Chondrocyte (in vitro differentiated cells): ENCODE results near the gene ETF1. TPM values are rescaled to one million over a fixed set of nuclear protein-coding genes. Genes with fewer than 3 reads are reported as not detected.
"Not testable (repeated sequence)": the region's sequence is repeated elsewhere in the genome, so short reads cannot be mapped to it uniquely, and the experiment has no call there.

ENCODE experiments used
- DNase-seq: peaks from one replicate; pipeline ENCODE4 v3.0.0; 2021; ENCODE audit warnings: mixed read lengths, low spot score
- H3K27ac Mint-ChIP-seq: one replicate; pipeline ENCODE4 v1.8.0; 2021; ENCODE audit warnings: mild to moderate bottlenecking, moderate library complexity, mixed read lengths; ENCODE audit not compliant: unreplicated experiment
- H3K27me3 Mint-ChIP-seq: 2 replicates; pipeline ENCODE4 v1.8.0; 2021; ENCODE audit warnings: low read depth, mixed read lengths
- H3K36me3 Mint-ChIP-seq: 2 replicates; pipeline ENCODE4 v1.8.0; 2021; ENCODE audit warnings: low read depth, mixed read lengths
- H3K4me1 Mint-ChIP-seq: 2 replicates; pipeline ENCODE4 v1.8.0; 2021; ENCODE audit warnings: low read depth, mild to moderate bottlenecking, mixed read lengths
- H3K4me3 Mint-ChIP-seq: one replicate; pipeline ENCODE4 v1.8.0; 2021; ENCODE audit warnings: mild to moderate bottlenecking, moderate library complexity, mixed read lengths; ENCODE audit not compliant: unreplicated experiment
- H3K9me3 Mint-ChIP-seq: 2 replicates; pipeline ENCODE4 v1.8.0; 2021; ENCODE audit warnings: low read depth, mixed read lengths
- CTCF ChIP-seq: fragments of 200-600 bp; sonication (generic); IDR thresholded peaks from 2 replicates; pipeline ENCODE4 v1.5.0; 2021; ENCODE audit warnings: antibody characterized with exemption, mild to moderate bottlenecking, moderate library complexity
- total RNA-seq: library from RNA; stranded (reverse); gene quantifications from 3 replicates; pipeline ENCODE4 v1.2.1, GENCODE V29; 2021

Gene ETF1
- total RNA-seq, 1 donor from 2014 or later: 92.1 TPM

GRCh38 chr5:138514021-138514420 lies 29.0 kb downstream of the ETF1 start:
- no peak for DNase-seq
- H3K27me3 Mint-ChIP-seq: no peaks in the 10 kb centered on the region
- H3K9me3 Mint-ChIP-seq: no peaks in the 10 kb centered on the region
- H3K27ac Mint-ChIP-seq: no peak overlapping the region
- H3K36me3 Mint-ChIP-seq: peaks cover 37% of the 10 kb centered on the region
- H3K4me1 Mint-ChIP-seq: peaks cover 6% of the 10 kb centered on the region
- H3K4me3 Mint-ChIP-seq: no peak overlapping the region
- TF ChIP-seq CTCF: no peak

- DNase-seq: no peak
- H3K36me3 Mint-ChIP-seq: peaks cover 29% of the 10 kb centered on the region
- no peaks in the 10 kb centered on the region for H3K9me3 Mint-ChIP-seq
- no peak for TF ChIP-seq CTCF
- H3K27ac Mint-ChIP-seq: peak overlapping the region; percentile 27
- H3K4me3 Mint-ChIP-seq: no peak overlapping the region
- no peaks in the 10 kb centered on the region for H3K27me3 Mint-ChIP-seq
- peaks cover 18% of the 10 kb centered on the region for H3K4me1 Mint-ChIP-seq
Observed at GRCh38 chr5:138508958-138509357, 34.1 kb downstream of the ETF1 start.

- H3K36me3 Mint-ChIP-seq: peaks cover 23% of the 10 kb centered on the region
- H3K27me3 Mint-ChIP-seq, DNase-seq, H3K27ac Mint-ChIP-seq, H3K9me3 Mint-ChIP-seq, H3K4me3 Mint-ChIP-seq: not testable (repeated sequence)
- peaks cover 22% of the 10 kb centered on the region for H3K4me1 Mint-ChIP-seq
Observed at GRCh38 chr5:138507485-138507884, 35.6 kb downstream of the ETF1 start.

- peaks cover 21% of the 10 kb centered on the region for H3K36me3 Mint-ChIP-seq
- H3K9me3 Mint-ChIP-seq: no peaks in the 10 kb centered on the region
- no peak overlapping the region for H3K27ac Mint-ChIP-seq
- H3K4me1 Mint-ChIP-seq: peaks cover 22% of the 10 kb centered on the region
- no peaks in the 10 kb centered on the region for H3K27me3 Mint-ChIP-seq
- DNase-seq: no peak
- no peak for TF ChIP-seq CTCF
- no peak overlapping the region for H3K4me3 Mint-ChIP-seq
Observed at GRCh38 chr5:138506370-138507306, 36.4 kb downstream of the ETF1 start.

GRCh38 chr5:138504799-138505198 lies 38.2 kb downstream of the ETF1 start:
- peaks cover 15% of the 10 kb centered on the region for H3K36me3 Mint-ChIP-seq
- no peak for DNase-seq
- no peaks in the 10 kb centered on the region for H3K9me3 Mint-ChIP-seq
- TF ChIP-seq CTCF: no peak
- peak overlapping the region; percentile 71 for H3K27ac Mint-ChIP-seq
- H3K4me3 Mint-ChIP-seq: no peak overlapping the region
- no peaks in the 10 kb centered on the region for H3K27me3 Mint-ChIP-seq
- H3K4me1 Mint-ChIP-seq: peaks cover 22% of the 10 kb centered on the region
